DND-41 (cell line): ENCODE data around the gene FAM43A.

Source experiments
- EZH2 ChIP-seq: IDR thresholded peaks from 3 replicates; pipeline ENCODE4 v1.6.1; 2012; ENCODE audit warnings: borderline replicate concordance, low read depth, mild to moderate bottlenecking, moderate library complexity, low read length, inconsistent platforms; ENCODE audit not compliant: severe bottlenecking
- TF ChIP-seq, protein P1 (sequence below): IDR thresholded peaks from 2 replicates; pipeline ENCODE4 v1.5.1; 2012; ENCODE audit warnings: borderline replicate concordance, low read length, moderate library complexity, mild to moderate bottlenecking; ENCODE audit not compliant: poor library complexity, severe bottlenecking; ENCODE audit errors: extremely low read depth

DNA sequence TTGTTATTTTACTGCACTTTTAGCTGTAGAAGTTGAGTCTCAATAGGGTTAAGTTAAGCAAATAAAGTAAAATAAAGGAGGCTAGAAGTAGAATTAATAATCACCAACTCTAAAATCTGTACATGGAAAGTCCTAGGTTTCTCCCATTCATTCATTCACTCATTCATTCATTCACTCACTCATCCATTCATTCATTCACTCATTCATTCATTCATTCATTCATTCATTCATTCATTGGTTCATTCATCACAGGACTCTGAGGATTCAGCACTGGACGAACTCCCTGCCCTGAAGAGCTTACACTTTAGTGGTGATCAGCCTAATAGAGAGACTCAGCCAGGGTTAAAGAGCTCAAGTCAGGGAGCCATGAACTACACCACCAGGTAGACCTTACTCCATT lies 9.2 kb upstream of the FAM43A start:
- TF ChIP-seq EZH2, result no peak
- TF ChIP-seq, protein P1, sequence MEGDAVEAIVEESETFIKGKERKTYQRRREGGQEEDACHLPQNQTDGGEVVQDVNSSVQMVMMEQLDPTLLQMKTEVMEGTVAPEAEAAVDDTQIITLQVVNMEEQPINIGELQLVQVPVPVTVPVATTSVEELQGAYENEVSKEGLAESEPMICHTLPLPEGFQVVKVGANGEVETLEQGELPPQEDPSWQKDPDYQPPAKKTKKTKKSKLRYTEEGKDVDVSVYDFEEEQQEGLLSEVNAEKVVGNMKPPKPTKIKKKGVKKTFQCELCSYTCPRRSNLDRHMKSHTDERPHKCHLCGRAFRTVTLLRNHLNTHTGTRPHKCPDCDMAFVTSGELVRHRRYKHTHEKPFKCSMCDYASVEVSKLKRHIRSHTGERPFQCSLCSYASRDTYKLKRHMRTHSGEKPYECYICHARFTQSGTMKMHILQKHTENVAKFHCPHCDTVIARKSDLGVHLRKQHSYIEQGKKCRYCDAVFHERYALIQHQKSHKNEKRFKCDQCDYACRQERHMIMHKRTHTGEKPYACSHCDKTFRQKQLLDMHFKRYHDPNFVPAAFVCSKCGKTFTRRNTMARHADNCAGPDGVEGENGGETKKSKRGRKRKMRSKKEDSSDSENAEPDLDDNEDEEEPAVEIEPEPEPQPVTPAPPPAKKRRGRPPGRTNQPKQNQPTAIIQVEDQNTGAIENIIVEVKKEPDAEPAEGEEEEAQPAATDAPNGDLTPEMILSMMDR, result no peak
